HepG2 (cell line): ENCODE data around the gene CYP4F8. TPM values are rescaled to one million over a fixed set of nuclear protein-coding genes. Genes with fewer than 3 reads are reported as not detected.

Source experiments
- ELF1 ChIP-seq: sonication (generic); formaldehyde crosslinking; IDR thresholded peaks from 2 replicates; pipeline ENCODE4 v1.4.0; 2020; ENCODE audit warnings: missing genetic modification reagents
- GABPB1 ChIP-seq: IDR thresholded peaks from 2 replicates; pipeline ENCODE4 v1.6.1; 2016; ENCODE audit warnings: mild to moderate bottlenecking, missing genetic modification reagents, moderate library complexity, missing compliant biosample characterization
- IKZF1 ChIP-seq: fragments of 450-650 bp; IDR thresholded peaks from 2 replicates; pipeline ENCODE4 v1.7.1; 2016
- MTA1 ChIP-seq: sonication (generic); formaldehyde crosslinking; IDR thresholded peaks from 2 replicates; pipeline ENCODE4 v1.4.0; 2020; ENCODE audit warnings: missing genetic modification reagents, mild to moderate bottlenecking, borderline replicate concordance
- NFATC3 ChIP-seq: sonication (generic); formaldehyde crosslinking; IDR thresholded peaks from 2 replicates; pipeline ENCODE4 v1.5.1; 2020; ENCODE audit warnings: mild to moderate bottlenecking, missing genetic modification reagents
- ONECUT2 ChIP-seq: sonication (generic); formaldehyde crosslinking; IDR thresholded peaks from 2 replicates; pipeline ENCODE4 v1.4.0; 2020; ENCODE audit warnings: missing genetic modification reagents
- RARA ChIP-seq: IDR thresholded peaks from 2 replicates; pipeline ENCODE4 v1.6.1; 2016; ENCODE audit warnings: missing genetic modification reagents, missing compliant biosample characterization
- SMAD1 ChIP-seq: sonication (generic); formaldehyde crosslinking; IDR thresholded peaks from 2 replicates; pipeline ENCODE4 v1.4.0; 2020; ENCODE audit warnings: missing genetic modification reagents, low read depth, mild to moderate bottlenecking, borderline replicate concordance
- SRSF1 ChIP-seq: fragments of 200-400 bp; formaldehyde crosslinking; optimal IDR thresholded peaks from 2 replicates; pipeline ENCODE3; 2017; ENCODE audit warnings: mild to moderate bottlenecking, low read depth, low read length, moderate library complexity
- ZNF263 ChIP-seq: sonication (generic); formaldehyde crosslinking; IDR thresholded peaks from 2 replicates; pipeline ENCODE4 v1.4.0; 2020; ENCODE audit warnings: missing genetic modification reagents
- ZNF282 ChIP-seq: fragments of 450-650 bp; IDR thresholded peaks from 2 replicates; pipeline ENCODE4 v1.6.1; 2018; ENCODE audit not compliant: partially characterized antibody
- ZNF33A ChIP-seq: sonication (generic); formaldehyde crosslinking; IDR thresholded peaks from 2 replicates; pipeline ENCODE4 v1.5.1; 2020; ENCODE audit warnings: missing genetic modification reagents, mild to moderate bottlenecking, moderate library complexity, borderline replicate concordance
- ZNF382 ChIP-seq: sonication (generic); formaldehyde crosslinking; IDR thresholded peaks from 2 replicates; pipeline ENCODE4 v1.5.0; 2020; ENCODE audit warnings: missing genetic modification reagents, mild to moderate bottlenecking, borderline replicate concordance
- ZNF530 ChIP-seq: sonication (generic); formaldehyde crosslinking; IDR thresholded peaks from 2 replicates; pipeline ENCODE4 v1.5.0; 2020; ENCODE audit warnings: low read depth, mild to moderate bottlenecking, missing genetic modification reagents
- ZNF562 ChIP-seq: sonication (generic); formaldehyde crosslinking; IDR thresholded peaks from 2 replicates; pipeline ENCODE4 v1.8.0; 2022; ENCODE audit warnings: missing genetic modification reagents, borderline replicate concordance
- ZNF713 ChIP-seq: sonication (generic); formaldehyde crosslinking; IDR thresholded peaks from 2 replicates; pipeline ENCODE4 v1.4.0; 2020; ENCODE audit warnings: mild to moderate bottlenecking, missing genetic modification reagents
- ZNF75D ChIP-seq: sonication (generic); formaldehyde crosslinking; IDR thresholded peaks from 2 replicates; pipeline ENCODE4 v1.8.1; 2023; ENCODE audit warnings: missing genetic modification reagents, mild to moderate bottlenecking, borderline replicate concordance
- polyA plus RNA-seq, 8 experiments: library from polyadenylated mRNA; depleted of rRNA in 3 of 8; stranded (reverse) in 7 of 8; unstranded in 1 of 8; fragments of >200 nt; fragmentation: Illumina TruSeq in 4 of 8; extraction: Trizol in 4 of 8; gene quantifications; 2 replicates each; pipeline versions ENCODE4 v1.2.1 to v1.2.3, GENCODE V29; 2011 to 2016; ENCODE audit warnings: low read depth in 4 of 8, missing spikeins in 1 of 8, mixed read lengths in 1 of 8; ENCODE audit not compliant: insufficient read depth in 1 of 8
- total RNA-seq, 5 experiments: library from RNA; depleted of rRNA; stranded (reverse); fragments of >200 nt; fragmentation: Illumina TruSeq; extraction: Trizol; gene quantifications; 2 replicates each; pipeline ENCODE4 v1.2.3, GENCODE V29; 2016; ENCODE audit warnings: low read depth in 1 of 5
- TF ChIP-seq, protein P1 (sequence below): fragments of 450-650 bp; IDR thresholded peaks from 2 replicates; pipeline ENCODE4 v1.6.1; 2016
- TF ChIP-seq, protein P2 (sequence below): sonication (generic); formaldehyde crosslinking; IDR thresholded peaks from 2 replicates; pipeline ENCODE4 v1.5.0; 2020; ENCODE audit warnings: missing genetic modification reagents
- TF ChIP-seq, protein P3 (sequence below): sonication (generic); formaldehyde crosslinking; IDR thresholded peaks from 2 replicates; pipeline ENCODE4 v1.4.0; 2020; ENCODE audit warnings: missing genetic modification reagents
- TF ChIP-seq, protein P4 (sequence below), 2 experiments: sonication (generic) in 1 of 2; formaldehyde crosslinking in 1 of 2; IDR thresholded peaks; 2 replicates each; pipeline versions ENCODE4 v1.6.1 to v1.9.0; 2014 to 2022; ENCODE audit warnings: antibody characterized with exemption in 1 of 2, borderline replicate concordance in 1 of 2, inconsistent platforms in 1 of 2, low read depth in 1 of 2, missing genetic modification reagents in 1 of 2
- TF ChIP-seq, protein P5 (sequence below): sonication (generic); formaldehyde crosslinking; IDR thresholded peaks from 2 replicates; pipeline ENCODE4 v1.5.1; 2020; ENCODE audit warnings: missing genetic modification reagents, mild to moderate bottlenecking, borderline replicate concordance

The CYP4F8 gene
- total and polyA plus RNA-seq, 2 of the 13 experiments (the other 11 are each of a cell fraction or from before 2014, with no cell fraction given): not detected

DNA sequence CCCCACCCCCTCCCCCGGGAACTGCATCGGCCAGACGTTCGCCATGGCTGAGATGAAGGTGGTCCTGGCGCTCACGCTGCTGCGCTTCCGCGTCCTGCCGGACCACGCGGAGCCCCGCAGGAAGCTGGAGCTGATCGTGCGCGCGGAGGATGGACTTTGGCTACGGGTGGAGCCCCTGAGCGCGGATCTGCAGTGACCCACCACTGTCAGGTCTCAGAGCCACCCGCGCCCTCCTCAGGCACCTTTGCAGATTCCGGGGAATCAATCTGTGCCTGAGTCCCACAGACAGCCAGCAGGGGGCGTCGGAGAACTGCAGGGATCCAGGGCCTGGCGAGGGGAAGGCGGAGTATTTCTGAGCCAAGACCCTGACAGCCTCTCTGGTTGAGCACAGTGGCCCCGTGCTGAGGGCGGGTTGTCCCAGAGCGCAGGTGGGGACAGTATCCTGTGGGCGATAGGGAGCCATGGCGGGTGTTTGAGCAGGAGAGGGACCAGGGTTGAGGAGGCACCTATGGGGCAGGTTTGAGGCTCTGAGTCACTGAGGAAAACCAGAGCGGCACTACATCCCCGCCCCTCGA, 30.4 kb upstream of the CYP4F8 start (continued):
- TF ChIP-seq, protein P1, sequence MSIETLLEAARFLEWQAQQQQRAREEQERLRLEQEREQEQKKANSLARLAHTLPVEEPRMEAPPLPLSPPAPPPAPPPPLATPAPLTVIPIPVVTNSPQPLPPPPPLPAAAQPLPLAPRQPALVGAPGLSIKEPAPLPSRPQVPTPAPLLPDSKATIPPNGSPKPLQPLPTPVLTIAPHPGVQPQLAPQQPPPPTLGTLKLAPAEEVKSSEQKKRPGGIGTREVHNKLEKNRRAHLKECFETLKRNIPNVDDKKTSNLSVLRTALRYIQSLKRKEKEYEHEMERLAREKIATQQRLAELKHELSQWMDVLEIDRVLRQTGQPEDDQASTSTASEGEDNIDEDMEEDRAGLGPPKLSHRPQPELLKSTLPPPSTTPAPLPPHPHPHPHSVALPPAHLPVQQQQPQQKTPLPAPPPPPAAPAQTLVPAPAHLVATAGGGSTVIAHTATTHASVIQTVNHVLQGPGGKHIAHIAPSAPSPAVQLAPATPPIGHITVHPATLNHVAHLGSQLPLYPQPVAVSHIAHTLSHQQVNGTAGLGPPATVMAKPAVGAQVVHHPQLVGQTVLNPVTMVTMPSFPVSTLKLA: no peak
- peak; percentile 70 for TF ChIP-seq GABPB1 (CRISPR knock-in tag)
- TF ChIP-seq ELF1 (CRISPR knock-in tag): peak; percentile 54; the same call in 1 of the 2 replicates
- no peak for TF ChIP-seq ZNF263
- peak; percentile 90; the same call in 1 of the 2 replicates for TF ChIP-seq MTA1 (CRISPR knock-in tag)
- TF ChIP-seq SRSF1: no peak
- no peak for TF ChIP-seq ZNF282
- TF ChIP-seq IKZF1: no peak
- TF ChIP-seq ZNF75D (CRISPR knock-in tag): no peak
- no peak for TF ChIP-seq ZNF33A (CRISPR knock-in tag)
- TF ChIP-seq, protein P2, sequence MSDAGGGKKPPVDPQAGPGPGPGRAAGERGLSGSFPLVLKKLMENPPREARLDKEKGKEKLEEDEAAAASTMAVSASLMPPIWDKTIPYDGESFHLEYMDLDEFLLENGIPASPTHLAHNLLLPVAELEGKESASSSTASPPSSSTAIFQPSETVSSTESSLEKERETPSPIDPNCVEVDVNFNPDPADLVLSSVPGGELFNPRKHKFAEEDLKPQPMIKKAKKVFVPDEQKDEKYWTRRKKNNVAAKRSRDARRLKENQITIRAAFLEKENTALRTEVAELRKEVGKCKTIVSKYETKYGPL: no peak
- TF ChIP-seq, protein P3, sequence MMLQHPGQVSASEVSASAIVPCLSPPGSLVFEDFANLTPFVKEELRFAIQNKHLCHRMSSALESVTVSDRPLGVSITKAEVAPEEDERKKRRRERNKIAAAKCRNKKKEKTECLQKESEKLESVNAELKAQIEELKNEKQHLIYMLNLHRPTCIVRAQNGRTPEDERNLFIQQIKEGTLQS (CRISPR knock-in tag): no peak
- no peak for TF ChIP-seq ZNF562 (CRISPR knock-in tag)
- no peak for TF ChIP-seq RARA
- TF ChIP-seq, protein P4, sequence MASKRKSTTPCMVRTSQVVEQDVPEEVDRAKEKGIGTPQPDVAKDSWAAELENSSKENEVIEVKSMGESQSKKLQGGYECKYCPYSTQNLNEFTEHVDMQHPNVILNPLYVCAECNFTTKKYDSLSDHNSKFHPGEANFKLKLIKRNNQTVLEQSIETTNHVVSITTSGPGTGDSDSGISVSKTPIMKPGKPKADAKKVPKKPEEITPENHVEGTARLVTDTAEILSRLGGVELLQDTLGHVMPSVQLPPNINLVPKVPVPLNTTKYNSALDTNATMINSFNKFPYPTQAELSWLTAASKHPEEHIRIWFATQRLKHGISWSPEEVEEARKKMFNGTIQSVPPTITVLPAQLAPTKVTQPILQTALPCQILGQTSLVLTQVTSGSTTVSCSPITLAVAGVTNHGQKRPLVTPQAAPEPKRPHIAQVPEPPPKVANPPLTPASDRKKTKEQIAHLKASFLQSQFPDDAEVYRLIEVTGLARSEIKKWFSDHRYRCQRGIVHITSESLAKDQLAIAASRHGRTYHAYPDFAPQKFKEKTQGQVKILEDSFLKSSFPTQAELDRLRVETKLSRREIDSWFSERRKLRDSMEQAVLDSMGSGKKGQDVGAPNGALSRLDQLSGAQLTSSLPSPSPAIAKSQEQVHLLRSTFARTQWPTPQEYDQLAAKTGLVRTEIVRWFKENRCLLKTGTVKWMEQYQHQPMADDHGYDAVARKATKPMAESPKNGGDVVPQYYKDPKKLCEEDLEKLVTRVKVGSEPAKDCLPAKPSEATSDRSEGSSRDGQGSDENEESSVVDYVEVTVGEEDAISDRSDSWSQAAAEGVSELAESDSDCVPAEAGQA (IDR thresholded peaks at IDR 0.05; ENCODE audit: low read depth): 0 out of 2 replicates have a peak, but pooled peaks have one; percentile 36
- TF ChIP-seq, protein P4 (CRISPR knock-in tag; IDR thresholded peaks at IDR 0.05; ENCODE audit: borderline replicate concordance): no peak
- TF ChIP-seq ZNF713: no peak
- TF ChIP-seq, protein P5, sequence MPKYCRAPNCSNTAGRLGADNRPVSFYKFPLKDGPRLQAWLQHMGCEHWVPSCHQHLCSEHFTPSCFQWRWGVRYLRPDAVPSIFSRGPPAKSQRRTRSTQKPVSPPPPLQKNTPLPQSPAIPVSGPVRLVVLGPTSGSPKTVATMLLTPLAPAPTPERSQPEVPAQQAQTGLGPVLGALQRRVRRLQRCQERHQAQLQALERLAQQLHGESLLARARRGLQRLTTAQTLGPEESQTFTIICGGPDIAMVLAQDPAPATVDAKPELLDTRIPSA (CRISPR knock-in tag): no peak
- TF ChIP-seq ZNF530: no peak
- TF ChIP-seq NFATC3 (CRISPR knock-in tag): no peak
- TF ChIP-seq SMAD1: 0 out of 2 replicates have a peak, but pooled peaks have one; percentile 68
- no peak for TF ChIP-seq ZNF382 (CRISPR knock-in tag)
- no peak for TF ChIP-seq ONECUT2 (CRISPR knock-in tag)
